Type B pancreatic cell (in vitro differentiated cells): Measurements from ENCODE around the gene ADIPOQ. TPM values are rescaled to one million over a fixed set of nuclear protein-coding genes. Genes with fewer than 3 reads are reported as not detected.

Experiments used
- DNase-seq: peaks from one replicate; pipeline ENCODE4 v3.0.0; 2021; ENCODE audit warnings: mixed read lengths; ENCODE audit not compliant: unreplicated experiment; ENCODE audit errors: extremely low spot score
- H3K27ac Mint-ChIP-seq: 2 replicates; pipeline ENCODE4 v1.8.0; 2021; ENCODE audit warnings: mild to moderate bottlenecking, mixed read lengths
- H3K27me3 Mint-ChIP-seq: 2 replicates; pipeline ENCODE4 v1.8.0; 2021; ENCODE audit warnings: mixed read lengths
- H3K36me3 Mint-ChIP-seq: 2 replicates; pipeline ENCODE4 v1.8.0; 2021; ENCODE audit warnings: mixed read lengths
- H3K4me1 Mint-ChIP-seq: one replicate; pipeline ENCODE4 v1.8.0; 2021; ENCODE audit warnings: mixed read lengths; ENCODE audit not compliant: unreplicated experiment
- H3K4me3 Mint-ChIP-seq: 2 replicates; pipeline ENCODE4 v1.8.0; 2021; ENCODE audit warnings: mild to moderate bottlenecking, mixed read lengths
- H3K9me3 Mint-ChIP-seq: 2 replicates; pipeline ENCODE4 v1.8.0; 2021; ENCODE audit warnings: mixed read lengths
- CTCF ChIP-seq: fragments of 200-600 bp; sonication (generic); conservative IDR thresholded peaks from 2 replicates; pipeline ENCODE4 v1.5.0; 2021; ENCODE audit warnings: antibody characterized with exemption, mild to moderate bottlenecking
- total RNA-seq: library from RNA; stranded (reverse); gene quantifications from 2 replicates; pipeline ENCODE4 v1.2.1, GENCODE V29; 2021; ENCODE audit warnings: low replicate concordance

The ADIPOQ gene
- total RNA-seq, 1 donor from 2014 or later = not detected

GRCh38 chr3:186831798-186832197 lies 10.7 kb upstream of the ADIPOQ start:
- Mint-ChIP-seq H3K9me3 (no peaks in the 10 kb centered on the region), H3K27me3 (peaks cover 71% of the 10 kb centered on the region), H3K4me1 (no peaks in the 10 kb centered on the region), H3K27ac (no peak overlapping the region), H3K36me3 (no peaks in the 10 kb centered on the region), H3K4me3 (no peak overlapping the region)
- TF ChIP-seq CTCF = no peak
- DNase-seq = no peak

- no peaks in the 10 kb centered on the region for H3K9me3 Mint-ChIP-seq
- no peak for DNase-seq
- H3K4me1 Mint-ChIP-seq = no peaks in the 10 kb centered on the region
- TF ChIP-seq CTCF = no peak
- H3K4me3 Mint-ChIP-seq = no peak overlapping the region
- H3K27me3 Mint-ChIP-seq = peaks cover 68% of the 10 kb centered on the region
- H3K36me3 Mint-ChIP-seq = no peaks in the 10 kb centered on the region
- no peak overlapping the region for H3K27ac Mint-ChIP-seq
Observed at GRCh38 chr3:186832276-186832675, 10.2 kb upstream of the ADIPOQ start.

- Mint-ChIP-seq H3K27me3 (peaks cover 4% of the 10 kb centered on the region), H3K9me3 (no peaks in the 10 kb centered on the region), H3K4me1 (no peaks in the 10 kb centered on the region), H3K27ac (no peak overlapping the region), H3K4me3 (no peak overlapping the region), H3K36me3 (no peaks in the 10 kb centered on the region)
- DNase-seq = no peak
- no peak for TF ChIP-seq CTCF
Observed at GRCh38 chr3:186839874-186840641, 2.5 kb upstream of the ADIPOQ start.

GRCh38 chr3:186841620-186842019 lies 890 bp upstream of the ADIPOQ start:
- Mint-ChIP-seq H3K4me1 (no peaks in the 10 kb centered on the region), H3K27ac (no peak overlapping the region), H3K4me3 (no peak overlapping the region), H3K9me3 (no peaks in the 10 kb centered on the region), H3K36me3 (no peaks in the 10 kb centered on the region), H3K27me3 (peaks cover 12% of the 10 kb centered on the region)
- TF ChIP-seq CTCF = no peak
- DNase-seq = no peak

GRCh38 chr3:186843039-186843432 lies 526 bp downstream of the ADIPOQ start:
- Mint-ChIP-seq H3K4me3 (no peak overlapping the region), H3K27me3 (peaks cover 21% of the 10 kb centered on the region), H3K4me1 (no peaks in the 10 kb centered on the region), H3K9me3 (no peaks in the 10 kb centered on the region), H3K36me3 (no peaks in the 10 kb centered on the region), H3K27ac (no peak overlapping the region)
- DNase-seq = no peak
- TF ChIP-seq CTCF = no peak
